HG03095 (cell line): ENCODE data around the gene SHOX.
"Not testable (repeated sequence)": the region's sequence is repeated elsewhere in the genome, so short reads cannot be mapped to it uniquely, and the experiment has no call there.

Source experiments
- ATAC-seq: cut with Tn5 transposase; IDR thresholded peaks from one replicate; pipeline ENCODE4 v1.9.1; 2021; ENCODE audit warnings: moderate library complexity; ENCODE audit not compliant: unreplicated experiment

The SHOX gene

DNA sequence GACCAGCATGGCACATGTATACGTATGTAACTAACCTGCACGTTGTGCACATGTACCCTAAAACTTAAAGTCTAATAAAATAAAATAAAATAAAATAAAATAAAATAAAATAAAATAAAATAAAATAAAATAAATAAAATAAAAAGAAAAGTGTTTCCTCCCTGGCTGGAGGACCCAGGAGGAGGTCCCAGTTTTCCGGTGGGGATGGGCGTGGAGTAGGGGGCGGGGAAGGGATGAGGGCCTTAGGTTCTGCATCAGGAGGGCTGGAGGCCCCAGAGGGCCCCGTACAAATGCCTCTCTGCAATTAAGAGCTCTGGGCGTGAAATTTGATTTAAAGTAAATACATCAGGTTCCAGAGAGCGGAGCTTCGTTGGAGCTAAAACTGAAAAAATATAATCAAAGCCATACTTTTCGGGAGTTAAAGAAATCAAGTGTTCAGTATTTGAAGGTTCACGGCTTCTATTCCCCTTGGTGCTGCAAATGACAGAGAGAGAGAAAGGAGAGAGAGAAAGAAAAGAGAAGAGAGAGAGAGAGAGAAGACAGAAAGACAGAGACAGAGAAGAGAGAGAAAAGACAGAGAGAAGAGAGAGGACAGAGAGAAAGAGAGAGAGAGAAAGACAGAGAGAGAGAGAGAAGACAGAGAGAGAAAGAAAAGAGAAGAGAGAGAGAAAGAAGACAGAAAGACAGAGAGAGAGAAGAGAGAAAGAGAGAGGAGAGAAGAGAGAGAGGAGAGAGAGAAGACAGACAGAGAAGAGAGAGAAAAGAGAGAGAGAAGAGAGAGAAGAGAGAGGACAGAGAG lies 8.7 kb upstream of the SHOX start:
- ATAC-seq = no peak

DNA sequence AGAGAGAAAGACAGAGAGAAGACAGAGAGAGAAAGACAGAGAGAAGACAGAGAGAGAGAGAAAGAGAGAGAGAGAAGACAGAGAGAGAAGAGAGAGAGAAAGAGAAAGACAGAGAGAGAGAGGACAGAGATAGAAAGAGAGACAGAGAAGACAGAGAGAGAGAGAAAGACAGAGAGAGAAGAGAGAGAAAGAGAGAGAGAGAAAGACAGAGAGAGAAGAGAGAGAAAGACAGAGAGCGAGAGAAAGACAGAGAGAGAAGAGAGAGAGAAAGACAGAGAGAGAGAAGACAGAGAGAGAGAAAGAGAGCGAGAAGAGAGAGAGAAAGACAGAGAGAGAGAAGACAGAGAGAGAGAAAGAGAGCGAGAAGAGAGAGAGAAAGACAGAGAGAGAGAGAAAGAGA lies 7.8 kb upstream of the SHOX start:
- ATAC-seq = not testable (repeated sequence)

DNA sequence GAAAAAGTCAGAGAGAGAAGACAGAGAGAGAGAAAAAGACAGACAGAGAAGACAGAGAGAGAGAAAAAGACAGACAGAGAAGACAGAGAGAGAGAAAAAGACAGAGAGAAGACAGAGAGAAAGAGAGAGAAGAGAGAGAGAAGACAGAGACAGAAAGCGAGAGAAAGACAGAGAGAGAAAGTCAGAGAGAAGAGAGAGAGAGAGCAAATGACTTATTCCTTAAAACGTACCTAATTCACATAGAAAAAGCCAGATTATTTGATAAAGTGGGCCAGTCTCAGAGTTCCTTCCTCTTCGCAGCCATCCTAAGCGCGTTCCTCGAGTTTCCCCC lies 7.4 kb upstream of the SHOX start:
- ATAC-seq = no peak

DNA sequence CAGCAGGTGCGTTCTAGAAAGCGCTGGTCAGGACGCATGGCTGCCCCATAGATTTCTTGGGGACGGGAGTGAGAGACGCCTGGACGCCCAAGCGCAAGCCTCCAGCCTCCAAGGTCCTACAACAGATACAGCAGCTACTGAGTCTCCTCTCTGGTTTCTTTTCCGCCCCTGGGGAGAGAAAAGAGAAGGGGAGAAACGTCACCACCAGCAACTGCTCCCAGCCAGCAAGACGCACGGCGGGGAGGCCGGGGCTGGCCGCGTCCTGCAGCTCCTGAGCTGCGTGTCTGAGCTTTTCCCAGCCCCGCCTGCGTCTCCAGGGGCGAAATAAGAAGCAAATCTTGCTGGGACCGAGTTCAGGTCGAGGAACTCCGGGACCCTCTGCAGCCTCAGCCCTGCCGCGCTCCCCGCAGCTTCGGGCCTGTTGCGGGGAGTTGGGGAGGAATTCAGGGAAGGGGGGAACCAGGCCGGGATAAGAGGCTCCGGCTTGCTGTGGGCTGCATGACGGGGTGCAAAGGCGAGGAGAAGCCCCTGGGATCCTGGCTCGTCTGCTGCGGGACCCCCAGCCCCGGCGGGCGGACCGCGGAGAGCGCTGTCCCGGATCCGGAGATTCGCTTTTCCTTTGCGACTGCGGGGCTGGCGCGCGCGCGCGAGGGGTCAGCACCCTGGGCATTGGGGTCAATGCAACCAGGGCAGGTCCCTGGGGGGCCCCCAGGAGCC lies 6.8 kb upstream of the SHOX start:
- ATAC-seq = no peak

DNA sequence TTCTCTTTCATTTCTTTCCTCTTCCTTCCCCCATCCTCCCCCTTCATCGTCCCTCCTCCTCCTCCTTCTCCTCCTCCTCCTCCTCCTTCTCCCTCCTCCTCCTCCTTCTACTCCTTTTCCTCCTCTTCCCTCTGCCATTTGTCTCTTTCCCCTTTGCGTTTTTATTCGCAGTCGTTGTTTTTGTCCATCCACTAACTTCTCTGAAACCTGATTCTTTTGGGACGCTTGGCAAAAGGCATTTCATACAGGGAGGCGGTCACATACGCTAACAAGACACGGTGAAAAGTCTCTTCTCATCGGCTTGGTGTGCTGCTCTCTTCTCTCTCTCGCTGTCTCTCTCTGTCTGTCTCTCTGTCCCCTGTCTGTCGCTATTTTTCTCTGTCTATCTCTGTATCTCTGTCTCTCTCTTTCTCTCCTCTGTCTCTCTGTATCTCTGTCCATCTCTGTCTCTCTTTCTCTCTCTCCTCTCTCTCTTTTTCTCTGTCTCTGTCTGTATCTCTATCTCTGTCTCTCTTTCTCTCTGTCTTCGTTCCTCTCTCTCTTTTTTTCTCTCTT lies 5.4 kb upstream of the SHOX start:
- no peak for ATAC-seq

DNA sequence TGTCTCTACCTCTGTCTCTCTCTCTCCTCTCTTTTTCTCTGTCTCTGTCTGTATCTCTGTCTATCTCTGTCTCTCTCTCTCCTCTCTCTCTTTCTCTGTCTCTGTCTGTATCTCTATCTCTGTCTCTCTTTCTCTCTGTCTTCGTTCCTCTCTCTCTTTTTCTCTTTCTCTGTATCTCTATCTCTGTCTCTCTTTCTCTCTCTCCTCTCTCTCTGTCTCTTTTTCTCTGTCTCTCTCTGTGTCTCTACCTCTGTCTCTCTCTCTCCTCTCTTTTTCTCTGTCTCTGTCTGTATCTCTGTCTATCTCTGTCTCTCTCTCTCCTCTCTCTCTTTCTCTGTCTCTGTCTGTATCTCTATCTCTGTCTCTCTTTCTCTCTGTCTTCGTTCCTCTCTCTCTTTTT lies 4.5 kb upstream of the SHOX start:
- not testable (repeated sequence) for ATAC-seq

DNA sequence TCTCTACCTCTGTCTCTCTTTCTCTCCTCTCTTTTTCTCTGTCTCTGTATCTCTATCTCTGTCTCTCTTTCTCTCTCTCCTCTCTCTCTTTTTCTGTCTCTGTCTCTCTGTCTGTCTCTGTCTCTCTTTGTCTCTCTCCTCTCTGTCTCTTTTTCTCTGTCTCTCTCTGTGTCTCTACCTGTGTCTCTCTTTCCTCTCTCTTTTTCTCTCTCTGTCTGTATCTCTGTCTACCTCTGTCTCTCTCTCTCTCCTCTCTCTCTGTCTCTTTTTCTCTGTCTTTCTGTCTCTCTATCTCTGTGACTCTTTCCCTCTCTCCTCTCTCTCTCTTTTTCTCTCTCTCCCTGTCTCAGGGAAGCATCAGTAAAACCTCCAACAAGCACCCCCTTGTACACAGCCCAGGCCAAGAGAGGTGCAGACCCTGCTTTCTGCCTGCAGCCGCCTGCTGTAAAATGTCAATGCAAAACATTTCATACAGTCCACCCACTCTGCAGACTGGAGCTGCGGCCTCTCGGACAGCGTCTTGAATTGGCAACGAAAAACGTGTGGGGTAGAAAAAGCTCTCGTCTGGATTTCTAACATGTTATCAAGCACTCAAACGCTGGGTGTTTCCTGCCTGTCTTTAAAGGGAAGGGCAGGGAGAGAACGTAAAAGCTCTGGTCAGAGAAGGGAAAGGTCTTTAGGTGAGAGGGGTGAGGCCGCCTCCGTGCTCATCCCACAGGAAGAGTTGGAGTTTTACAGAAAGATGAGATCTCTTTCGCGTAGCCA lies 3.7 kb upstream of the SHOX start:
- ATAC-seq = no peak

DNA sequence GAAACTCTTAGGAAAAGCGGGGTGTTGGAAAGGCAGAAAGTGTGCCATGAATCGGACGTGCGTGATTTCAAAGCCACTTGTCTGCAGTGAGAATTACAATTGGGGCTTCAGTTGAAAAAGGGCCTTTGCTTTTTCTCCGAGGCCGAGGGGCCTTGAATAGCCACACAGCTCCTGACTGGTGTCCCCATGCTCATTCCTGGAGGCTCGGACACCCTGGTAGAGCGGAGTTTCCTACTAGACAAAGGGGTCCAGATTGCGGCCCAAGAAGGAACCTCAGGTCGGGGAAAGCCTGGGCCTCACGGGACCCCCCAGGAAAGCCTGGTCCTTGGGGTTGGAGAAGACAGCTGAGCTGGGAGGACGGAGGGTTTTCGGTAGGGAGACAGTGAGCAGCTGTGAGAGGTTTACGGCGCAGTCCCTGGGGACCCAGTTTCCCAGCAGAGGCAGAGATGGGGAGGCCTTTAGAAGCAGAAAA lies 3.0 kb upstream of the SHOX start:
- ATAC-seq = no peak

DNA sequence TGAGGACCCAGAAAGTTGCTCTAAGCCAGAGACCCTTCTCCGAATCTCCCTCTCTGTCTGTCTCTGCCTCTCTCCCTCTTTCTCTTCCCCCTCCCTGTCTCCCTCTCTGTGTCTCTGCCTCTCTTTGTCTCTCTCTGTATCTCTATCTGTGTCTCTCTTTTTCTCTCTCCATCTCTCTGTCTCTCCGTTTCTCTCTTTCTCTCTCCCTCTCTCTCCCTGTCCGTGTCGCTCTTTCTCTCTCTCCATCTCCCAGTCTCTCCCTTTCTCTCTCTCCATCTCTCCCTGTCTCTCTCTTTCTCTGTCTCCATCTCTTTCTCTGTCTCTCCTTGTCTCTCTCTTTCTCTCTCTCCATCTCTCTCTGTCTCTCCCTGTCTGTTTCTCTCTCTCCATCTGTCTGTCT lies 2.6 kb upstream of the SHOX start:
- ATAC-seq = no peak

DNA sequence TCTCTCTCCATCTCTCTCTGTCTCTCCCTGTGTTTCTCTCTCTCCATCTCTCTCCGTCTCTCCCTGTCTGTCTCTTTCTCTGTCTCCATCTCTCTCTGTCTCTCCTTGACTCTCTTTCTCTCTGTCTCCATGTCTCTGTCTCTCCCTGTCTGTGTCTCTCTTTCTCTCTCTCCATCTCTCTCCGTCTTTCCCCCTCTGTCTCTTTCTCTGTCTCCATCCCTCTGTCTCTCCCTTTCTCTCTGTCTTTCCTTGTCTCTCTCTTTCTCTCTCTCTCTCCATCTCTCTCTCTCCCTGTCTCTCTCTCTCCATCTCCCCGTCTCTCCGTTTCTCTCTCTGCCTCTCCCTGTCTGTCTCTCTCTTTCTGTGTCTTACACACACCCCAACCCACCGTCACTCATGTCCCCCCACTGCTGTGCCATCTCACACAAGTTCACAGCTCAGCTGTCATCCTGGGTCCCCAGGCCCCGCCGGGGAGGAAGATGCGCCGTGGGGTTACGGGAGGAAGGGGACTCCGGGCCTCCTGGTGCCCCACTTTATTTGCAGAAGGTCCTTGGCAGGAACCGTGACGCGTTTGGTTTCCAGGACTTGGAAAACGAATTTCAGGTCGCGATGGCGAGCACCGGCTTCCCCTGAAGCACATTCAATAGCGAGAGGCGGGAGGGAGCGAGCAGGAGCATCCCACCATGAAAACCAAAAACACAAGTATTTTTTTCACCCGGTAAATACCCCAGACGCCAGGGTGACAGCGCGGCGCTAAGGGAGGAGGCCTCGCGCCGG lies 1.2 kb upstream of the SHOX start:
- no peak for ATAC-seq

DNA sequence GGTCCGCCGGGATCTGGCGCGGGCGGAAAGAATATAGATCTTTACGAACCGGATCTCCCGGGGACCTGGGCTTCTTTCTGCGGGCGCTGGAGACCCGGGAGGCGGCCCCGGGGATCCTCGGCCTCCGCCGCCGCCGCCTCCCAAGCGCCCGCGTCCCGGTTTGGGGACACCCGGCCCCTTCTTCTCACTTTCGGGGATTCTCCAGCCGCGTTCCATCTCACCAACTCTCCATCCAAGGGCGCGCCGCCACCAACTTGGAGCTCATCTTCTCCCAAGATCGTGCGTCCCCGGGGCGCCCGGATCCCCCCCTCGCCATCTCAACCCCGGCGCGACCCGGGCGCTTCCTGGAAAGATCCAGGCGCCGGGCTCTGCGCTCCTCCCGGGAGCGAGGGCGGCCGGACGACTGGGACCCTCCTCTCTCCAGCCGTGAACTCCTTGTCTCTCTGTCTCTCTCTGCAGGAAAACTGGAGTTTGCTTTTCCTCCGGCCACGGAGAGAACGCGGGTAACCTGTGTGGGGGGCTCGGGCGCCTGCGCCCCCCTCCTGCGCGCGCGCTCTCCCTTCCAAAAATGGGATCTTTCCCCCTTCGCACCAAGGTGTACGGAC lies 482 bp upstream of the SHOX start:
- no peak for ATAC-seq

DNA sequence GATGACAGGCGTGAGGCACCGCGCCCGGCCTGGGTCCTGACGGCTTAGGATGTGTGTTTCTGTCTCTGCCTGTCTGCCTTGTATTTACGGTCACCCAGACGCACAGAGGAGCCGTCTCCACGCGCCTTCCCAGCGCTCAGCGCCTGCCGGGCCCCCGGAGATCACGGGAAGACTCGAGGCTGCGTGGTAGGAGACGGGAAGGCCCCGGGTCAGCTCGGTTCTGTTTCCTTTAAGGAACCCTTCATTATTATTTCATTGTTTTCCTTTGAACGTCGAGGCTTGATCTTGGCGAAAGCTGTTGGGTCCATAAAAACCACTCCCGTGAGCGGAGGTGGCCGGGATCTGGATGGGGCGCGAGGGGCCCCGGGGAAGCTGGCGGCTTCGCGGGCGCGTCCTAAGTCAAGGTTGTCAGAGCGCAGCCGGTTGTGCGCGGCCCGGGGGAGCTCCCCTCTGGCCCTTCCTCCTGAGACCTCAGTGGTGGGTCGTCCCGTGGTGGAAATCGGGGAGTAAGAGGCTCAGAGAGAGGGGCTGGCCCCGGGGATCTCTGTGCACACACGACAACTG lies 1.3 kb downstream of the SHOX start:
- no peak for ATAC-seq

DNA sequence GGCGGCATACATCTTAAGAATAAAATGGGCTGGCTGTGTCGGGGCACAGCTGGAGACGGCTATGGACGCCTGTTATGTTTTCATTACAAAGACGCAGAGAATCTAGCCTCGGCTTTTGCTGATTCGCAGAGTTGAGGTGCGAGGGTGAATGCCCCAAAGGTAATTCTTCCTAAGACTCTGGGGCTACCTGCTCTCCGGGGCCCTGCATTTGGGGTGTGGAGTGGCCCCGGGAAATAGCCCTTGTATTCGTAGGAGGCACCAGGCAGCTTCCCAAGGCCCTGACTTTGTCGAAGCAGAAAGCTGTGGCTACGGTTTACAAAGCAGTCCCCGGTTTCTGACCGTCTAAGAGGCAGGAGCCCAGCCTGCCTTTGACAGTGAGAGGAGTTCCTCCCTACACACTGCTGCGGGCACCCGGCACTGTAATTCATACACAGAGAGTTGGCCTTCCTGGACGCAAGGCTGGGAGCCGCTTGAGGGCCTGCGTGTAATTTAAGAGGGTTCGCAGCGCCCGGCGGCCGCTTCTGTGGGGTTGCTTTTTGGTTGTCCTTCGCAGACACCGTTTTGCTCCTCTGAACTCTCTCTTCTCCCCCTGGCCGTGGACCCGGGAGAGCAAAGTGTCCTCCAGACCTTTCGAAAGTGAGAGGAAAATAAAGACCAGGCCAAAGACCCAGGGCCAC lies 1.9 kb downstream of the SHOX start:
- ATAC-seq = no peak

DNA sequence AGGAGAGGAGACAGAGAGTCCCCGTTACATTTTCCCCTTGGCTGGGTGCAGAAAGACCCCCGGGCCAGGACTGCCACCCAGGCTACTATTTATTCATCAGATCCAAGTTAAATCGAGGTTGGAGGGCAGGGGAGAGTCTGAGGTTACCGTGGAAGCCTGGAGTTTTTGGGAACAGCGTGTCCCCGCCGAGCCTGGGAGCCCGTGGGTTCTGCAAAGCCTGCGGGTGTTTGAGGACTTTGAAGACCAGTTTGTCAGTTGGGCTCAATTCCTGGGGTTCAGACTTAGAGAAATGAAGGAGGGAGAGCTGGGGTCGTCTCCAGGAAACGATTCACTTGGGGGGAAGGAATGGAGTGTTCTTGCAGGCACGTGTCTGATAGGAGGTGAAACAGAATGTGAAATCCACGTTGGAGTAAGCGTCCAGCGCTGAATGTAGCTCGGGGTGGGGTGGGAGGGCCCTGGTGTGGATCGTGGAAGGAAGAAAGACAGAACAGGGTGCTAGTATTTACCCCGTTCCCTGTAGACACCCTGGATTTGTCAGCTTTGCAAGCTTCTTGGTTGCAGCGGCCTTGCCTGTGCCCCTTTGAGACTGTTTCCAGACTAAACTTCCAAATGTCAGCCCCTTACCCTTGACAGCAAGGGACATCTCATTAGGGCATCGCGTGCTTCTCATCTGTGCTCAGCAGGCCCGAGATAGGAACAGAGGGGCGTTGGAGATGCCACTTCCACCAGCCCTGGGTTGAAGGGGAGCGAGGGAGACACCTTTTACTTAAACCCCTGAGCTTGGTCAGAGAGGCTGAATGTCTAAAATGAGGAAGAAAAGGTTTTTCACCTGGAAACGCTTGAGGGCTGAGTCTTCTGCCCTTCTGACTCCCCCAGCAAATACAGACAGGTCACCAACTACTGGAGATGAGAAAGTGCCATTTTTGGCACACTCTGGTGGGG lies 2.7 kb downstream of the SHOX start:
- no peak for ATAC-seq

DNA sequence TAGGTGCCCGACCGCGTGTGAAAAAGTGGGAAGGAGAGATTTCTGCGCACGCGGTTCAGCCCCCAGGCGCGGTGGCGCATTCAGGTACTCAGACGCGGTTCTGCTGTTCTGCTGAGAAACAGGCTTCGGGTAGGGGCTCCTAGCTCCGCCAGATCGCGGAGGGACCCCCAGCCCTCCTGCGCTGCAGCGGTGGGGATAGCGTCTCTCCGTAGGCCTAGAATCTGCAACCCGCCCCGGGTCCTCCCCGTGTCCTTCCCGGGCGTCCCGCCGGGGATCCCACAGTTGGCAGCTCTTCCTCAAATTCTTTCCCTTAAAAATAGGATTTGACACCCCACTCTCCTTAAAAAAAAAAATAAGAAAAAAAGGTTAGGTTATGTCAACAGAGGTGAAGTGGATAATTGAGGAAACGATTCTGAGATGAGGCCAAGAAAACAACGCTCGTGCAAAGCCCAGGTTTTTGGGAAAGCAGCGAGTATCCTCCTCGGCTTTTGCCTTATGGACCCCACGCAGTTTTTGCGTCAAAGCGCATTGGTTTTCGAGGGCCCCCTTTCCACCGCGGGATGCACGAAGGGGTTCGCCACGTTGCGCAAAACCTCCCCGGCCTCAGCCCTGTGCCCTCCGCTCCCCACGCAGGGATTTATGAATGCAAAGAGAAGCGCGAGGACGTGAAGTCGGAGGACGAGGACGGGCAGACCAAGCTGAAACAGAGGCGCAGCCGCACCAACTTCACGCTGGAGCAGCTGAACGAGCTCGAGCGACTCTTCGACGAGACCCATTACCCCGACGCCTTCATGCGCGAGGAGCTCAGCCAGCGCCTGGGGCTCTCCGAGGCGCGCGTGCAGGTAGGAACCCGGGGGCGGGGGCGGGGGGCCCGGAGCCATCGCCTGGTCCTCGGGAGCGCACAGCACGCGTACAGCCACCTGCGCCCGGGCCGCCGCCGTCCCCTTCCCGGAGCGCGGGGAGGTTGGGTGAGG lies 3.7 kb downstream of the SHOX start:
- no peak for ATAC-seq

DNA sequence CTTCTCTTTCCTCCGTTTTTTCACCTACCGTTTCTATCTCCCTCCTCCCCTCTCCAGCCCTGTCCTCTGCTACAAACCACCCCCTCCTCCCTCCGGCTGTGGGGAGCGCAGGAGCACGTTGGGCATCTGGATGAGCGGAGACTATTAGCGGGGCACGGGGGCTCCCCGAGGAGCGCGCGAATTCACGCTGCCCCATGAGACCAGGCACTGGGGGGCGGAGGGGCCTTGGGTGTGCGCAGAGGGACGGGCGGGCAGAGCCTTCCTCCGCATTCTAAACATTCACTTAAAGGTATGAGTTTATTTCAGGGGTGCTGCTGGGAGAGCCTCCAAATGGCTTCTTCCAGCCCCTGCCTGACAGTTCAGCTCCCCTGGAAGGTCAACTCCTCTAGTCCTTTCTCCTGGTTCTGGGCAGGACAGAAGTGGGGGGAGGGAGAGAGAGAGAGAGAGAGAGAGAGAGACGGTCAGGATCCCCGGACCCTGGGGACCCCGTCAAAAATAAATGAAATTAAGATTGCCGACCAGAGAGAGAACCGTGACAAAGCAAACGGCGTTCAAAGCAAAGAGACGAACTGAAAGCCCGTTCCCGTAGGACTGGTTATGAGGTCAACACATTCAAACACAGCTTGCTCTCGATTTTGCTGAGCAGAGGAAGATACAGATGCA lies 5.0 kb downstream of the SHOX start:
- ATAC-seq = no peak
